GM18861 (cell line): ENCODE results near the gene MAS1L.

ENCODE experiments used
- ATAC-seq: cut with Tn5 transposase; IDR thresholded peaks from one replicate; pipeline ENCODE4 v1.9.1; 2021; ENCODE audit not compliant: unreplicated experiment

The MAS1L gene

GRCh38 chr6:29487660-29488059, at the start of gene MAS1L:
Gene MAS1L (minus strand): TSS chr6:29487956. CDS start chr6:29487902, 54 bp downstream.
- no peak for ATAC-seq

GRCh38 chr6:29532320-29532951, 44.7 kb upstream of the MAS1L start:
- ATAC-seq: no peak

- ATAC-seq: no peak
Observed at GRCh38 chr6:29531668-29532067, 43.9 kb upstream of the MAS1L start.

DNA sequence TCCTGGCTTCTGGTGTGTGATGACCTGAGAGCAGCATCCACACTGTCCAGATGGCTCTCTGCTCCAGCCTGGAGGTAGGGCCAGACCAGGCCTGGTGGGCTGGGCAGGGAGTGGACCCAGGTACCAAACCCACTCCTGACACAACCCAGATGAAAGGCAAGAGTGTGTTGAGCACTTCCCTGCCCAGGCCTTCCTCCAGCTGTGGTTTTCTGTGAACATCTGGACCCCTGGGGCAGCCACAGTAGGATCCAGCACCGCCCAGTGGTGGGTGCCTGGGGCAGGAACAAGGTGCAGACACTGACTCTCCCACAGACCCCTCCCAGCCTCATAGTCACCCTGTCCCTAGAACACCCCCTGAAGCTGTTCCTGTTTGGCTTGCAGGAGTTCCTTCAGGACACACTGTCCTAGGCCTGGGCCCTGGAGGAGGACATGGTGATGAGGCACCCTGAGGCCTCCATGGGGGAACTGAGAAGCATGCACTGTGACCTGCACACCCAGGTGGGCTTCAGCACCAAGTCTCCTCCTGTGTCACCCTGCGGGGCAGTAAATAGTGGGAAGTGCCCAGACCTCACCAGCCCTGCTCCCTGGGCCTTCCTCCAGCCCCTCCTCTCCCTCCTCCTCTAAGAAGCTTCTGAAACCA, 43.0 kb upstream of the MAS1L start:
- no peak for ATAC-seq

GRCh38 chr6:29529956-29530355, 42.2 kb upstream of the MAS1L start:
- ATAC-seq: no peak

GRCh38 chr6:29528988-29529560, 41.3 kb upstream of the MAS1L start:
- no peak for ATAC-seq

DNA sequence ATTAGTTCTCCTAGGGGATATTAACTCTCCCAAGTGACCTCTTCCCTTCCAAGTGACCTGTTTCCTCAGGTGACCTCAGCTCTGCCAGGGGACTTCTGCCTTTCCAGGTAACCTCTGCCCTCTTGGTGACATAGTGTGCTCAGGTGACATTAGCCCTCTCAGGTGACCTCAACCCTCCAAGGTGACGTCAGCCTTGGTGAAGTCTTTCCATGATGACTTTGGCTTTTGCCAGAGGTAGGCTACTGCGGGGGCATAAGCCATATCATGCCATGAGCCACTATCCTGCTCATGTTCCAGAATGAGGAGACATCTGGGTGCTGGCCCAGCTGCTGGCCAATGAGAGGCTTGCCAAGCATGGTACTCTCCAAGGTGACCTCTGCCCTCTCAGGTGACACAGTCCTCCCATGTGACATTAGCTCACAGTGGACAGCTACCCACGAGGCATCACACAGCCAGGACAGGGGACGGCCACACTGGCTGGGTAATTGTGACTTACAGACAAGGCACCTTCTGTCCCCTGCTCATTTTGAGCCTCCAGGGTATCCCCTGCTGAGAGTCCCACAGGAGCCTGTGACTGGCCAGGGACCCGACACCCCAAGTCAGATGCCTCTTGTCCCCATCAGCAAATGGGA, 40.7 kb upstream of the MAS1L start:
- no peak for ATAC-seq

GRCh38 chr6:29527564-29527963, 39.8 kb upstream of the MAS1L start:
- ATAC-seq: no peak

- ATAC-seq: no peak
Observed at GRCh38 chr6:29527126-29527525, 39.4 kb upstream of the MAS1L start.

- ATAC-seq: no peak
Observed at GRCh38 chr6:29525311-29525639, 37.5 kb upstream of the MAS1L start.

- ATAC-seq: no peak
Observed at GRCh38 chr6:29524444-29525310, 36.9 kb upstream of the MAS1L start.

DNA sequence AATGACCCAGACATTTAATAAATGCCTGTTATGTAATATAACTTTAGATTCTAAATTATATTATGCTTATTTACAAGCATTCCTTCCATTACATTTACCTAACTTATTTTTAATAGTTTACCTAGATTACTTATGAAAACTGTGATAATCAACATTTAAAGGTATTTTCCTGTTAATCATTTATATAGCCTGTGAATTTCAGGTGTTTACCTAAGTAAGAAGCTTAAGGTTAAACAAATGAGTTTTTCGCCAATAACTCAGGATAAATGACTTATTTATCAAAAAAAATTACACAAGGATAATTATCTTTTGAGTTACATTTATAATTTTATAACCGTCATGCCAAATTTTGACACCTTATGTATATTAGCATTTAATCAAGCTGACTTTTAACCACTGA, 36.3 kb upstream of the MAS1L start:
- ATAC-seq: no peak

DNA sequence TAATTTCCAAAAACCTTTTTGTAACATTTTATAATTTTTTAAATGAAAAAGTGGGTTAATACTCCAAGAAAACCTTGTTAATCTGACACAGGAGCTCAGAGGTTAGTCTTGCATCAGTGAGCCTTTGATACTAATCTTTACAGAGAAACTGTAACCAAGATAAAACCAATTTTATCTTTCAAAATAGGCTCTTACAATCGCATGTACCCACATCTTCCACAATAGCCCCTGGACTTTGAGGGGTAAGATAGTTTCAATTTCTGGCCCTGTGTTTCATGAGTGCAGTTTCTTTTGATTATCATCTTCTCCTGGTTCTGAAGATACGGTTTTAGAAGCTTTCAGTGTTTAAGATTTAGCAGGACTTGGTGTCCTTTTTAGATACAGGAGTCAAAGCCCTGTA, 34.5 kb upstream of the MAS1L start:
- no peak for ATAC-seq

- no peak for ATAC-seq
Observed at GRCh38 chr6:29521006-29521680, 33.4 kb upstream of the MAS1L start.

DNA sequence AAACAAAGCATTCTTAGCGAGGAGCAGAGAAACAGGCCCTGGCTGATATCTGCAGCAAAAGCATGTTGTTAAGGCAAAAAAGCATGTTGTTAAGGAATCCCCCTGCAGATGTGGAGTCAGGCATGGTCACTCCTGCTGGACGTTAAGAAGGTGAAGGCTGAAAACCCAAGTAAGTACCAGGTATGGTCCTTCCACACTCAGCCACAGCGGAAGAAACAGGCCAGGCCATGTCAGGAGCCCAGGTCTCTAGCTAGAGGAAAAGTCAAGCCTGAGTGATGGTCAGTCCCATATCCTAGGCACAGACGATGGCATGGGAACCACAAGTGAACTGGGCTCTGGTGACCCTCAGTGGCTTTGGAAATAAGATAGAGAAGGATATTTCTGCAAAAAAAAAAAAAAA, 32.5 kb upstream of the MAS1L start:
- ATAC-seq: no peak

- no peak for ATAC-seq
Observed at GRCh38 chr6:29519291-29520010, 31.7 kb upstream of the MAS1L start.

DNA sequence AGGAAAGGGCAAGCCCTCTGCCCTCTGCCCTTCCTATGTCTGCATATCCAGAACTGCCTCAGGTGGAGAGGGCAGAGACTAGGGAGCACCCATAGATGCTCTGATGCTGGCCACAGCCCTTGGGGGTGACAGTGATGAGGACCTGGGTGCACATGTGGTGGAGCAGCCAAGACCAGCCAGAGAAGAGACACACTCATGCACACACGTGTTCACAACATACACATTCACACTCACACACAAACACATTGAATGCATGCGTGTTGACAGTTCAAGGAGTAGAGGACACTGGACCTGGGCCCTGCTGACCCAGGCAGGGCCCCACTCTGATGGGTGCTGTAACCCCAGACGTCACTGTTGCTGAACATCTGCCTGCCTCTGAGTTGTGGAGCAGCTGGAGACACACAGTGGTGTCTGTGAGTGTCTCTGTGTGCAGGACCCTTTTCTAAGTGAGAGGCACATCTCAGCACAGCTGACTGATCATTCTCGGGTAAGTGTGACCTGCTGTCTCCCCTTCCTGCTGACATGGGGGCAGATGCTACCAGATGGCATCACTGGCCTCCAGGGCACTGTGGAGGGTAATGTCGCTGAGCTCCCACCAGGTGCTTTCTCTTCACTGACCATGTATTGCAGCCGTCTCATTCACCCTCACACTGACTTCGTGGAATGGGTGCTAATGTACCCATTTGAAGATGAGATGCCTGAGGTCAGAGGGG, 30.1 kb upstream of the MAS1L start:
- no peak for ATAC-seq

- ATAC-seq: no peak
Observed at GRCh38 chr6:29517245-29517644, 29.5 kb upstream of the MAS1L start.

GRCh38 chr6:29516108-29516507, 28.4 kb upstream of the MAS1L start:
- ATAC-seq: no peak
